Measurements from ENCODE around the gene GATB.

Gene GATB

GRCh38 chr4:151766691-151767090 is 5.9 kb upstream of the GATB start:
- no peak for TF ChIP-seq CTCF (IDR thresholded peaks at IDR 0.05; ENCODE audit: borderline replicate concordance, control extremely low read depth, extremely low read depth, insufficient read depth, missing control alignments)
- no peak for DNase-seq (ENCODE audit: low spot score)
- in situ Hi-C loops (cut with MboI; ENCODE audit: low sequenced_read_pairs, unreplicated experiment) = no loop called here

- TF ChIP-seq CTCF (IDR thresholded peaks at IDR 0.05; ENCODE audit: borderline replicate concordance, control extremely low read depth, extremely low read depth, insufficient read depth, missing control alignments) = no peak
- no peak for DNase-seq (ENCODE audit: low spot score)
- in situ Hi-C loops (cut with MboI; ENCODE audit: low sequenced_read_pairs, unreplicated experiment) = no loop called here
These were observed 805 bp downstream of the GATB start for GRCh38 chr4:151760002-151760401.

GRCh38 chr4:151753056-151753455 is 7.8 kb downstream of the GATB start:
- TF ChIP-seq CTCF (IDR thresholded peaks at IDR 0.05; ENCODE audit: borderline replicate concordance, control extremely low read depth, extremely low read depth, insufficient read depth, missing control alignments) = no peak
- peak; percentile 21 for DNase-seq (ENCODE audit: low spot score)

GRCh38 chr4:151750156-151750555 is 10.7 kb downstream of the GATB start:
- TF ChIP-seq CTCF (IDR thresholded peaks at IDR 0.05; ENCODE audit: borderline replicate concordance, control extremely low read depth, extremely low read depth, insufficient read depth, missing control alignments) = no peak
- in situ Hi-C loops (cut with MboI; ENCODE audit: low sequenced_read_pairs, unreplicated experiment) = no loop called here
- DNase-seq (ENCODE audit: low spot score) = no peak

More at GRCh38 chr4:151753056-151753455, 7.8 kb downstream of the GATB start:
- in situ Hi-C loops (cut with MboI; ENCODE audit: low sequenced_read_pairs, unreplicated experiment) = no loop called here

GRCh38 chr4:151745481-151746231 is 15.2 kb downstream of the GATB start:
- in situ Hi-C loops (cut with MboI; ENCODE audit: low sequenced_read_pairs, unreplicated experiment) = no loop called here
- no peak for DNase-seq (ENCODE audit: low spot score)
- TF ChIP-seq CTCF (IDR thresholded peaks at IDR 0.05; ENCODE audit: borderline replicate concordance, control extremely low read depth, extremely low read depth, insufficient read depth, missing control alignments) = no peak

- DNase-seq (ENCODE audit: low spot score) = peak; percentile 23
- no peak for TF ChIP-seq CTCF (IDR thresholded peaks at IDR 0.05; ENCODE audit: borderline replicate concordance, control extremely low read depth, extremely low read depth, insufficient read depth, missing control alignments)
- in situ Hi-C loops (cut with MboI; ENCODE audit: low sequenced_read_pairs, unreplicated experiment) = no loop called here
These were observed 16.2 kb downstream of the GATB start for GRCh38 chr4:151744614-151745013.
